ENCODE results near the gene ZNF718.
A peak's percentile ranks its signal among the peaks of the same experiment; 100 is the strongest.
"Not testable (repeated sequence)": the region's sequence is repeated elsewhere in the genome, so short reads cannot be mapped to it uniquely, and the experiment has no call there.

The ZNF718 gene

DNA sequence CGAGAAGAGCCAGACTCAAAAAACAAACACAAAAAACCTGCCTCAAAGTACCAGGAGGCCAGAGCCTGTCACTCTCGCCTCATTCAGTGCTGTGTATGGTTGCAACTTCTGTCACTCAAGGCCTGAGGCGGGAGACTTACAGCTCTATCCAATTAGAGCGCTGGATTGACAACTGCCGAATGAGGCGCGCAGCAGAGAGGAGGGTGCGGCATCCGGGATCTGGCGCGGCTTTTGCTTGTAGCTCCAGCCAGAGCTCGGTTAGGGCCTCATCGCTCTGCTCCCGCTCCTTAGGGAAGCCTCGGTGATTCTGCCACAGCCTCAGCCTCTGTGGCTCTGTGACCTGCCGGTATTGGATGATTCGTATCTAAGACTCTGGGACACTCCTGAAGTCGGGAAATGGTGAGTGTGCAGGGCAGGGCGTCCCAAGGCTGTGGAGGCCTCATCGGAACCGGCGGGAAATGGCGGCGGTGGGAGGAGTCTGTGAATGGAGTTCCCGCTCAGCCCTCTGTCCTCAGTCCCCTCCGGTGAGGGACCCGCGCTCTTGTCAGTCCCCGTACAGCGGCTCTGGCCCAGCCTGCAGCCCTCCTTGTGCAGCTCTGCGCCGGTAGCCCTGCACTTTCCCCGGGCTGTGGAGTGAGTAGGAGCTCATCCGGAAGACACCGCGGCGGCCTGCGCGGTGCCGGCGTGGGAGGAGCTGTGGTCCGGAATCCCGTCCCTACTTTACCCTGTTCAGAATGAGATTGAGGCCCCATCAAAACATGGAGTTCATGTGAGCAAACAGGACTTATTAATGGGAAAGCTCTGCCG is at the start of gene ZNF718:
Gene ZNF718 (plus strand): TSS at position 227 of the 807 bp plus-strand sequence. CDS start 170 bp downstream, at position 397.
- H3K36me3 ChIP-seq (ENCODE audit: insufficient read depth, low read length): peaks cover 50% of the 10 kb centered on the region
- peak within 1 kb of the TSS; percentile 97 for H3K27ac ChIP-seq
- TF ChIP-seq POLR2AphosphoS5 (IDR thresholded peaks at IDR 0.05; ENCODE audit: borderline replicate concordance, low read depth, low read length) (peak; percentile 75; the same call in 1 of the 2 replicates), EZH2 (IDR thresholded peaks at IDR 0.05) (no peak)
- peak within 1 kb of the TSS; percentile 97 for H3K9ac ChIP-seq (ENCODE audit: insufficient read length)
- peak; percentile 88 for DNase-seq (ENCODE audit: low read depth, low spot score)
- H3K4me3 ChIP-seq: peak within 1 kb of the TSS; percentile 99
- peaks cover 40% of the 10 kb centered on the region for H3K9me3 ChIP-seq (ENCODE audit: low read depth, low read length)

DNA sequence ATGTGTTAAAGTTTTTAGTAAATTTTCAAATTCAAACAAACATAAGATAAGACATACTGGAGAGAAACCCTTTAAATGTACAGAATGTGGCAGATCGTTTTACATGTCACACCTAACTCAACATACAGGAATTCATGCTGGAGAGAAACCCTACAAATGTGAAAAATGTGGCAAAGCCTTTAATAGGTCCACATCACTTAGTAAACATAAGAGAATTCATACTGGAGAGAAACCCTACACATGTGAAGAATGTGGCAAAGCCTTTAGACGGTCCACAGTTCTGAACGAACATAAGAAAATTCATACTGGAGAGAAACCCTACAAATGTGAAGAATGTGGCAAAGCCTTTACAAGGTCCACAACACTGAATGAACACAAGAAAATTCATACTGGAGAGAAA is 38.4 kb upstream of the ZNF718 start:
- Histone ChIP-seq H3K4me3 (no peak overlapping the region), H3K27ac (no peak overlapping the region), H3K36me3 (ENCODE audit: insufficient read depth, low read length) (peaks cover 52% of the 10 kb centered on the region), H3K9ac (ENCODE audit: insufficient read length) (no peak overlapping the region), H3K9me3 (ENCODE audit: low read depth, low read length) (peaks cover 42% of the 10 kb centered on the region; the same call in 1 of the 2 replicates)
- TF ChIP-seq FOXP2 (optimal IDR thresholded peaks at IDR 0.05; ENCODE audit: control extremely low read depth, extremely low read length, insufficient read depth) (no peak), POLR2AphosphoS5 (IDR thresholded peaks at IDR 0.05; ENCODE audit: borderline replicate concordance, low read depth, low read length) (no peak), EZH2 (IDR thresholded peaks at IDR 0.05) (no peak)
- no peak for DNase-seq (ENCODE audit: low read depth, low spot score)

DNA sequence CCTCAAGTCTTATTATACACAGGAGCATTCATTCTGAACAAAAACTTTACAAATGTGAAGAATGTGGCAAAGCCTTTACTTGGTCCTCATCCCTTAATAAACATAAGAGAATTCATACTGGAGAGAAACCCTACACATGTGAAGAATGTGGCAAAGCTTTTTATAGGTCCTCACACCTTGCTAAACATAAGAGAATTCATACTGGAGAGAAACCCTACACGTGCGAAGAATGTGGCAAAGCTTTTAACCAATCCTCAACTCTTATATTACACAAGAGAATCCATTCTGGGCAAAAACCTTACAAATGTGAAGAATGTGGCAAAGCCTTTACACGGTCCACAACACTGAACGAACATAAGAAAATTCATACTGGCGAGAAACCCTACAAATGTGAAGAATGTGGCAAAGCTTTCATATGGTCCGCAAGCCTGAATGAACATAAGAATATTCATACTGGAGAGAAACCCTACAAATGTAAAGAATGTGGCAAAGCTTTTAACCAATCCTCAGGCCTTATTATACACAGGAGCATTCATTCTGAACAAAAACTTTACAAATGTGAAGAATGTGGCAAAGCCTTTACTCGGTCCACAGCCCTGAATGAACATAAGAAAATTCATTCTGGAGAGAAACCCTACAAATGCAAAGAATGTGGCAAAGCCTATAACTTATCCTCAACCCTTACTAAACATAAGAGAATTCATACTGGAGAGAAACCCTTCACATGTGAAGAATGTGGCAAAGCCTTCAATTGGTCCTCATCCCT is 37.6 kb upstream of the ZNF718 start:
- not testable (repeated sequence) for H3K4me3 ChIP-seq; H3K9ac ChIP-seq (ENCODE audit: insufficient read length); DNase-seq (ENCODE audit: low read depth, low spot score); H3K27ac ChIP-seq
- Histone ChIP-seq H3K9me3 (ENCODE audit: low read depth, low read length) (peaks cover 40% of the 10 kb centered on the region; the same call in 1 of the 2 replicates), H3K36me3 (ENCODE audit: insufficient read depth, low read length) (peaks cover 45% of the 10 kb centered on the region)

DNA sequence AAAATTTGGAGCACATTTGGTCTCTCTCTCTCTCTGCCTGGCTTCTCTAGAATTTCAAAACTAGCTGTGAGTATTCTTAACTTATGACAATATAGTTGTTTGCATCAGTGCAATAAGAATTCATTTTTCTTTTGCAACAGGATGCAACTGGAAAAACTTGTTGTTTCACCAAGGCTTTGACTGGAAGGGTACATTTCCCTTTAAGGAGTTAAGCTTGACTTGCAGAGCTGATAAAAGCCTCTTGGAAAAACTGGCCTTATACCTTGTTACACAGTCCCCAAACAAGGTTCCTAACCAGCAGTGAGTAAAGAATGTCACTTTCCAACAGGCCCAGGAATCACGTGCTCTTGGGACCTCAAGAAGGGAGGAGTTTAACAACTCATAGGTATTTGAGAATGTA is 25.9 kb upstream of the ZNF718 start:
- no peaks in the 10 kb centered on the region for H3K9me3 ChIP-seq (ENCODE audit: low read depth, low read length)
- TF ChIP-seq EZH2 (IDR thresholded peaks at IDR 0.05) (no peak), FOXP2 (optimal IDR thresholded peaks at IDR 0.05; ENCODE audit: control extremely low read depth, extremely low read length, insufficient read depth) (no peak), POLR2AphosphoS5 (IDR thresholded peaks at IDR 0.05; ENCODE audit: borderline replicate concordance, low read depth, low read length) (no peak)
- H3K36me3 ChIP-seq (ENCODE audit: insufficient read depth, low read length): no peaks in the 10 kb centered on the region
- no peak overlapping the region for H3K9ac ChIP-seq (ENCODE audit: insufficient read length)
- H3K27ac ChIP-seq: no peak overlapping the region
- no peak overlapping the region for H3K4me3 ChIP-seq
- DNase-seq (ENCODE audit: low read depth, low spot score): no peak

DNA sequence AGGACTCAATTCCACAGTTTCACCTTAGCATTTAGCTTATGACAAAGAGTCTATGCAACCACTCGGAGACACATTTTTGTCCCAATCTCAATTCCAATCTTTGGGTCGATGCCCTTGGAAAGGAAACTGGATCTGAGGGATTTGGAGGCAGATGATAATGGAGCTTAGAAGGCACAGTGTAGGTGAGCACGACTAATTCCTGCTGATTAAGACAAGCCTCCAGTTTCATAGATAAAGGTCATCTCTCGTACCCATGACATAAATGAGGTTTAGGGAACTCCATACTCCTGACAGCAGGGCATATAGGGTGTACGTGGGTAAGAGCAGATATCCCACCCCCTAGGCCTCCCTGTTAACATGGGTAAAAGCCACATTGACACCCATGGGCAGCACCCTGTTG is 24.4 kb upstream of the ZNF718 start:
- TF ChIP-seq POLR2AphosphoS5 (IDR thresholded peaks at IDR 0.05; ENCODE audit: borderline replicate concordance, low read depth, low read length) (no peak), FOXP2 (optimal IDR thresholded peaks at IDR 0.05; ENCODE audit: control extremely low read depth, extremely low read length, insufficient read depth) (no peak), EZH2 (IDR thresholded peaks at IDR 0.05) (no peak)
- Histone ChIP-seq H3K9ac (ENCODE audit: insufficient read length) (no peak overlapping the region), H3K4me3 (no peak overlapping the region), H3K9me3 (ENCODE audit: low read depth, low read length) (no peaks in the 10 kb centered on the region), H3K27ac (no peak overlapping the region), H3K36me3 (ENCODE audit: insufficient read depth, low read length) (no peaks in the 10 kb centered on the region)
- DNase-seq (ENCODE audit: low read depth, low spot score): no peak

DNA sequence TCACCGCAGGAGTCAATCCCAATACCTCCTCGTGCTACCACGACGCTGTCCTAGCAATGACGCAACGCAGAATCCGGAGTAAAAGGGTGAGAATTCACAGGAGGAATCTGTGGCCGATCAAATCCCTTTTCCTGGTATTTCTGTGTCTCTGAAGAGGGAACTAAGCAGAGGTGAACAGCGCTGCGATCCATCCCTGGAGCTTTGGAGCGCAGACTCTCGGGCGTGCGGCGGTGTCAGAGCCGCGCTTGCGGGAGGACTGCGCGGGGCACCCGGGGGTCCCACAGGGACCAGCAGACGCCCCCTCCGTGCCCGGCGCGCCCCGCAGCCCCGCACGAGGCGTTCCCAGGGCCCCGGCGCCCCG is 17.2 kb upstream of the ZNF718 start:
- TF ChIP-seq EZH2 (IDR thresholded peaks at IDR 0.05) (no peak), FOXP2 (optimal IDR thresholded peaks at IDR 0.05; ENCODE audit: control extremely low read depth, extremely low read length, insufficient read depth) (no peak), POLR2AphosphoS5 (IDR thresholded peaks at IDR 0.05; ENCODE audit: borderline replicate concordance, low read depth, low read length) (no peak)
- no peak overlapping the region for H3K4me3 ChIP-seq

DNA sequence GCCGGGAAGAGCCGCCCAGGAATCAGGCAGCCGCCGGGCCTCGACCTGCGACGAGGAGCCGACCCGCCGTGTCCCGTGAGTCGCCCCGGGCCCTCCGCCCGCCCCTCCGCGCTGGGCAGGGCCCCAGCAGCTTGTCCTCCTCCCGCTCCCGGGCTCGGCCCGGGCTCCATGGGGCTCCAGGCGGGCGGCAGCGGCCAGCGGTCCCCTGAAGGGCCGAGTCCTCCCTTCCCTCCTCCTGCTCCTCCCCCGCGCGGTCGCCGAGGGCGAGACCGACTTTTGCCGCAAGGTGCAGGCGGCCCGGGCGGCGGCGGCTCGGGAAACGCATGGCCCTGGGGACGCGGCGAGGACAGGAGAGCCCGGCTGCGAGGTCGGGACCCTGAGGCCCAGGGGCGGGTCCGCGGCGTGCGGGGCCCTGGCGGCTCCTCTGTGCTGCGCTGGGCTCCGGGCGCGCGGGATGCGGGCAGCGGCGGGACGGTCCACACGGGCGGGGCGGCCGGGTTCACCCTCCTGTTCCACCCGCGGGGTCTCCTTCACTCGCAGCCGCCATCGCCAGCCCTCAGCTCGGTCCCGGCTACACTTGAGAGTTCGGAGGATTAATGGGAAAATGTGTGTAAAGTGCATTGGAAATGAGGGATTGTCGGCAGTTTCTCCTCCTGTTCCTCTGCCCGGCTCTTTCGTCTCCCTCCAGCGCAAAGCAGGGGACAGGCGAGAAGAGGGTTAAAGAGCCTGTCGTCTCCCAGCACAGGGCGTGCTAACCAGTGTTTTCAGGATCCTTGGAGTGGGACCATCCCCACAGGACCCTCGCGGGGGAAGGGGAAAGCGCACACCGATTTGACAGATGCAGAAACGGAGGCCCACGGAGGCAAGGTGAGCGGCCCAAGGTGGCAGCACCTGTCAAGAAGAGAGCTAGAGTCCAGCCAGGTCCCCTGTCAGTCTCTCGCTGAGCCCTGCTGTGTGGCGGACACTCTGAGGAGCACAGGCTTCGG is 16.6 kb upstream of the ZNF718 start:
- Histone ChIP-seq H3K27ac (no peak overlapping the region), H3K9me3 (ENCODE audit: low read depth, low read length) (no peaks in the 10 kb centered on the region), H3K4me3 (no peak overlapping the region), H3K36me3 (ENCODE audit: insufficient read depth, low read length) (no peaks in the 10 kb centered on the region), H3K9ac (ENCODE audit: insufficient read length) (no peak overlapping the region)
- TF ChIP-seq POLR2AphosphoS5 (IDR thresholded peaks at IDR 0.05; ENCODE audit: borderline replicate concordance, low read depth, low read length) (no peak), EZH2 (IDR thresholded peaks at IDR 0.05) (no peak), FOXP2 (optimal IDR thresholded peaks at IDR 0.05; ENCODE audit: control extremely low read depth, extremely low read length, insufficient read depth) (no peak)
- no peak for DNase-seq (ENCODE audit: low read depth, low spot score)

More for the DNA sequence above, 17.2 kb upstream of the ZNF718 start:
- no peak overlapping the region for H3K9ac ChIP-seq (ENCODE audit: insufficient read length)
- H3K27ac ChIP-seq: no peak overlapping the region
- no peak for DNase-seq (ENCODE audit: low read depth, low spot score)
- H3K9me3 ChIP-seq (ENCODE audit: low read depth, low read length): no peaks in the 10 kb centered on the region
- H3K36me3 ChIP-seq (ENCODE audit: insufficient read depth, low read length): no peaks in the 10 kb centered on the region

DNA sequence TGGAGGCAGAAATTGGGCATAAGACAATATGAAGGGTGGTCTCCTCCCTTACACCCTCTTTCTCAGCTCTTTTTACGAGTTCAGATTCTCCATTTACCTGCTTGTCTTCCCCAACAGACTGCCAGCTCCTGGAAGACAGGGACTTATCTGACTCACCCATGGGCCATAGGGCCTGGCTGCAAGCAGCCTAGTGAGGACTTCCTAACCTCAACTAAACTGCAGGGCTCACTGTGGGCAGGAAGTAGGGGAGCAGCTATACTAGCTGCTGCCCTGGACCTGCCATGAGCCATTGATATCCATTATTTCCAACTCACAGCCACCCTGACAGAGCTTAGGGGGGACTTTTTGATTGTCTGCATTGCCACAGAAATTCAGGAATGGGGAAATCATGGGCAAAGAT is 11.5 kb upstream of the ZNF718 start:
- no peaks in the 10 kb centered on the region for H3K36me3 ChIP-seq (ENCODE audit: insufficient read depth, low read length)
- no peak for DNase-seq (ENCODE audit: low read depth, low spot score)
- no peak overlapping the region for H3K27ac ChIP-seq
- no peaks in the 10 kb centered on the region for H3K9me3 ChIP-seq (ENCODE audit: low read depth, low read length)
- TF ChIP-seq EZH2 (IDR thresholded peaks at IDR 0.05): no peak
- TF ChIP-seq POLR2AphosphoS5 (IDR thresholded peaks at IDR 0.05; ENCODE audit: borderline replicate concordance, low read depth, low read length): no peak
- TF ChIP-seq FOXP2 (optimal IDR thresholded peaks at IDR 0.05; ENCODE audit: control extremely low read depth, extremely low read length, insufficient read depth): no peak
- H3K9ac ChIP-seq (ENCODE audit: insufficient read length): no peak overlapping the region
- H3K4me3 ChIP-seq: no peak overlapping the region
